SU-DHL-6 (cell line): Measurements from ENCODE around the gene GTF3C2.

Experiments
- EZH2phosphoT487 ChIP-seq: fragments of 200-600 bp; sonication (generic), shearing (Covaris generic); conservative IDR thresholded peaks from 2 replicates; pipeline ENCODE4 v1.6.1; 2018; ENCODE audit warnings: mild to moderate bottlenecking, antibody characterized with exemption, low read length, moderate library complexity, mixed read lengths
- TF ChIP-seq, protein P1 (sequence below): fragments of 200-600 bp; sonication (generic); IDR thresholded peaks from one replicate; pipeline ENCODE4 v1.5.1; 2017; ENCODE audit warnings: antibody characterized with exemption, mild to moderate bottlenecking, low read length, moderate library complexity; ENCODE audit not compliant: insufficient read depth, poor library complexity, severe bottlenecking

DNA sequence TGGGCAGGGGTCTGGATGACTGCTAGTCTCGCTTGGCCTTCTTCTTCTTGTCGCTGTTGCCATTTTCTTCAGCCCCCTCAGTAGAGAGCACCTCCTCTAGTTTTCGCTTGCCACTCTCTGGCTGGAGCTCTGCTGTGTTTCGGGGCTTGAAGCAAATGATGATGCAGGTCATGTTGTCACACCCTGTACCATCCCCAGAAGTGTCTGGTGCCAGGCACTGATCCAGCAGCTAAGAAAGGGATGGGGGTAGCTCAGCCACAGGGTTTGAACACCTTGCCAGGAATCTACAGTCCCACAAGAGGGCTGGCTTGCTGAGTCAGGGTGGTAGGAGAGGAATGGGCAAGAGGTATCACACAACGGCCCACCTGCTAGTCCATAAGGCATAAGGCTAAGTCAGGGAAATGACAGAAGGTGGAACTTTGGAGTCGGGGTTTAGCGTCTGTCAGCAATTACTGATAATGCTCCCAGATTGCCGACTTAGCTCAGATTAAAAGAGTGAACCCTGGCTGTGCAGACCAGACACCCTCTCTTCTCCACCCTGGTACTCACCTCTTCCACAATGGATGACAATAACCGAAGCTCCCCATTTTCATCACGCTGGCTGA lies 25.1 kb upstream of the GTF3C2 start:
- TF ChIP-seq, protein P1, sequence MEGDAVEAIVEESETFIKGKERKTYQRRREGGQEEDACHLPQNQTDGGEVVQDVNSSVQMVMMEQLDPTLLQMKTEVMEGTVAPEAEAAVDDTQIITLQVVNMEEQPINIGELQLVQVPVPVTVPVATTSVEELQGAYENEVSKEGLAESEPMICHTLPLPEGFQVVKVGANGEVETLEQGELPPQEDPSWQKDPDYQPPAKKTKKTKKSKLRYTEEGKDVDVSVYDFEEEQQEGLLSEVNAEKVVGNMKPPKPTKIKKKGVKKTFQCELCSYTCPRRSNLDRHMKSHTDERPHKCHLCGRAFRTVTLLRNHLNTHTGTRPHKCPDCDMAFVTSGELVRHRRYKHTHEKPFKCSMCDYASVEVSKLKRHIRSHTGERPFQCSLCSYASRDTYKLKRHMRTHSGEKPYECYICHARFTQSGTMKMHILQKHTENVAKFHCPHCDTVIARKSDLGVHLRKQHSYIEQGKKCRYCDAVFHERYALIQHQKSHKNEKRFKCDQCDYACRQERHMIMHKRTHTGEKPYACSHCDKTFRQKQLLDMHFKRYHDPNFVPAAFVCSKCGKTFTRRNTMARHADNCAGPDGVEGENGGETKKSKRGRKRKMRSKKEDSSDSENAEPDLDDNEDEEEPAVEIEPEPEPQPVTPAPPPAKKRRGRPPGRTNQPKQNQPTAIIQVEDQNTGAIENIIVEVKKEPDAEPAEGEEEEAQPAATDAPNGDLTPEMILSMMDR = no peak
- no peak for TF ChIP-seq EZH2phosphoT487
